C1 segment of cervical spinal cord (tissue), 14 donors: ENCODE data around the gene SUPT5H.
A peak's percentile ranks its signal among the peaks of the same experiment; 100 is the strongest.
"Not testable (repeated sequence)": the region's sequence is repeated elsewhere in the genome, so short reads cannot be mapped to it uniquely, and the experiment has no call there.

ENCODE experiments used
- DNase-seq, 14 donors: peaks; one replicate each; lab custom pipeline; 2025; lab: John Stamatoyannopoulos, UW

Gene SUPT5H

GRCh38 chr19:39424934-39425333 lies 20.4 kb upstream of the SUPT5H start:
- no peak for DNase-seq

DNA sequence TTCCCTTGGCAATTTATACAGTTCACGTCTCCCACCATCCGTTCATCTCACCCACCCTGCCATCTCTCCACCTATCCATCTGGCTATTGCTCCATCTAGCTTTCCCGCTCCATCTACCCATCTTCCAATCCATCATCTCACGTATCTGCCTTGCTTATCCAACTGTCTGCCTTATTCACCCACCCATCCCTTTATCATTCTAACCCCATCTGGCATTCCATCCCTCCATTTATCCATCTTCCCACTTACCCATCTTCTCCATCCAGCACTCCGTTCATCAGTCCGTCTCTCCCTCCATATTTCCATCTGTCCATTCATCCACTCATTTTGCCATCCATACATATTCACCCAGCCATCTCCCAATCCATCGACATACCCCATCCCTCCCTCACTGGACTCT lies 19.6 kb upstream of the SUPT5H start:
- DNase-seq, result no peak

DNA sequence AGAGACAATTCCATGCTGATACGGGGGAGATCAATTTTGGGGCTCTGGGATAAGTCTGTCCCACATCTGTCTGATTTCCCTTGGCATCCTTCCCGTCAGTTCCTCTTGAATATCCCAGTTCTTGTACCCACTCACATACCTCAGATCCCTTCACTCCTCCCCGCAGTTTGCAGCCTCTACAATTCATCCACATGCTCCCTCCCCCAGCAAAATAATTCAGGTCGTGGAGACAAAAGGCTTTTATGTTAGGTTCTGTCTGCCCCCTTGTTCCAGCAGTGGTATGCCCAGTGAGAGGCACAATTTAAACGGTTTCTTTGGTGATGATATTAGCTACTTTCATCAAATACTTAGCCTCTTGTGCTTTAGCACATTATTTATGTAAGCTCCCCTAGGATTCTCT lies 19.2 kb upstream of the SUPT5H start:
- no peak for DNase-seq

DNA sequence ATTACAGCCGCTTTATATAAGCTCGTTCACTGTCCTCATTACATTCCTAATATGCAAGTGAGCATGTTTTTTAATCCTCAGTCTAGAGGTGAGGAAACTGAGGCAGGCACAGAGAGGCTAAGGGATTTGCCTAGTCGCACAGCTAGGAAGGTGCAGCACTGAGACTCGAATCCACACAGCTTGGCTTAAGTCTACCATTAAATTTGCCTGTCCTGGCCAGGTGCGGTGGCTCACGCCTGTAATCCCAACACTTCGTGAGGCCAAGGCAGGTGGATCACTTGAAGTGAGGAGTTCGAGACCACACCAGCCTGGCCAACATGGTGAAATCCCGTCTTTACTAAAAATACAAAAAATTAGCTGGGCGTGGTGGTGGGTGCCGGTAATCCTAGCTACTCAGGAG lies 17.7 kb upstream of the SUPT5H start:
- no peak for DNase-seq

DNA sequence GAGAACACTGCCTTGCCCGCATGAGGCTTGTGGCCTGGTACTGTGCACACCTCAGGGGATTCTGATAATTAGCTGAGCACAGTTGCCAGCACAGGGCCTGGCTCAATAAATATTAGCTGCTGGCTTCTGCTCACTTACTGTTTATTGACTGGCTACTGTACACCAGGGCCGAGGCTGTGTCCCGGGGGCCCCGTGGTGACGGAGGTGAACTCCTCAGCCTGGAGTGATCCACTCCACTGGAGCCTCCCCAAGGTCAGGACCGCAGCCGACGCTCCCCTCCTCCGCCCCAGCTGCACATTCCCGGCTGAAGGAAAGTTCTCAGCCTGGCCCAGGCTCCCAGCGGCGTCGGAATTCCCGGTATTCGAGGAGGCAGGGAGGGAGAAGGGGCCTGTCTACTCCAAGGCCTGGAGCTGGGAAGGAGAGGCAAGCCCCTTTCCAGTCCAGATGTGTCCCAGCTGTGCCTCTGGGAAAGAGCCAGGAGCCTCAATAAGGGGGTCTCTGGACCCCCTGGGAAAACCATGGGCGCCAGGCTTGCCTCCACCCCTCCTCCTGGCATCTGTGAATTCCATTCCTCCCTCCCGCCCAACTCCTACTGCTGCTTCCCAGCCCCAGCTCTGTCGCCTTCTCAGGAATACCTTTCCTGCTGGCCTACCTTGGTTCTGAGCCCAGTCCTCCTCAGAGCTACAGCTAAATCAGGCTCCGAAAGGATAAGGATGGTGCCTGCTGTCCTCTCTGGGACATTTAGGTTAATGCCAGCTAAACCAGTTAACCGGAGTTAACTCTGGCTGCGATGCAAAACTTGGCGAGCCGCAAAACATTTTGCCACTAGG lies 16.9 kb upstream of the SUPT5H start:
- no peak for DNase-seq

DNA sequence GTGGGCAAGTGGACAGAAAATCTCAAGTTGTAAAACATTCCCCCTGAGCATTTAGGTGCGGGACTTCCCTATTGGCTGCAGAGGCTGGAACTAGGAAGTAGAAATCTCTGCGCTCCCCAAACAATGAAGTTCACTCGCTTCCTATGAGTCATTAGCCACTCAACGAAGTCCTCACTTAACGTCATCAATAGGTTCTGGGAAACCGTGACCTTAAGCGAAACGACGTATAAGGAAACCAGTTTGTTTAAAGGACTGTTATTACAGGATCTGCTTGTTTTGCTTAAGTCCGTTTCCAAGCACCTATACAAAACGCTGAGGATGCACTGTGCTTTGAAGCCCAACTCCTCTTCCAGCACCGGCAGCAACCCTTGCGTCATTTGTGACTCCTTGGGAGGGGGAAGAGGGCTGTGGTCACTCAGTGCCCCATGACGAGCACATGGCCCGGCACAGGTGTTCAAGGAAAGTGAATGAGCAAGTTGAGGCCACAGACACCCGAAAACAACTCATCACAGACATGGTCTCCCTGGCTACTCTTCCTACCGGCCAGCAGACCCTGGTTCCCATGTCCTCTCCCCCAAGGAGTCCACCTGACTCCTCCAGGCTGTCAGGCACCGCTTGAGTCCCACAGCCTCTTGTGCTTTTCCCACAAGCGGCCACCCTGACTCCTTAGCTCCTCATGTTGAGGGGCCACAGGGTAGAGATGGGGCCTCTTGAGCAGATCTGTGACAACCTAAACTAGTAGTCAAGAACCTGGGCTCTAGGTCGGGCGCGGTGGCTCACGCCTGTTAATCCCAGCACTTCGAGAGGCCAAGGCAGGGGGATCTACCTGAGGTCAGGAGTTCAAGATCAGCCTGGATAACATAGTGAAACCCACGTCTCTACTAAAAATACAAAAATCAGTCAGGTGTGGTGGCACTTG lies 14.4 kb upstream of the SUPT5H start:
- peak in 3 of 14 donors; percentile 9 to 38 (median 26) for DNase-seq

- no peak for DNase-seq
These were observed 12.7 kb upstream of the SUPT5H start for GRCh38 chr19:39432677-39433025.

DNA sequence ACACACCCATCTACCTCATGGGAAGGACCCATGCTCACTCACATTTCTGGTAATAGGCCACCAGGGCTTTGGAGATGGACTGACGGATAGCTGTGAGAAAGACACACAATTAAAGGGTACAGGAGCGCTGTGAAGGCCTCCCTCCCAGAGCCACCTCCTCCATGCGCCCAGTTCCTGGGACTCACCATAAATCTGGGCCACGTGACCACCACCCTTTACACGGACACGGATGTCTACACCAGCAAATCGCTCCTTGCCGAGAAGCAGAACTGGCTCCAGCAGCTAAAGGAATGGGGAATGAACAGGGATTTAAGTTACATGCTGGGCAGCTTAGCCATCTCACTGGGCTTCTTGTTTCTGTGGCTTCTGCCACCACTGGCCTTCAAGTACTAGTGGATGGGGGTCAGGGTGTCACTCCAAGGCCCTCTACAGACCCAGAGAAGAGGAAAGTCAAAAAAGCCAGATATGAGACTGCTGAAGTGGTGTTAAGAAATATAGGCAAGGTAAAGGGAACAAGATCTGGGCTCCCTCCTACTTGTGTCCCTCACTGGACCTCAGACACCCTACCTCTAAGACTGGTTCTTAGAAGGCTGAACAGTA lies 11.8 kb upstream of the SUPT5H start:
- no peak for DNase-seq

DNA sequence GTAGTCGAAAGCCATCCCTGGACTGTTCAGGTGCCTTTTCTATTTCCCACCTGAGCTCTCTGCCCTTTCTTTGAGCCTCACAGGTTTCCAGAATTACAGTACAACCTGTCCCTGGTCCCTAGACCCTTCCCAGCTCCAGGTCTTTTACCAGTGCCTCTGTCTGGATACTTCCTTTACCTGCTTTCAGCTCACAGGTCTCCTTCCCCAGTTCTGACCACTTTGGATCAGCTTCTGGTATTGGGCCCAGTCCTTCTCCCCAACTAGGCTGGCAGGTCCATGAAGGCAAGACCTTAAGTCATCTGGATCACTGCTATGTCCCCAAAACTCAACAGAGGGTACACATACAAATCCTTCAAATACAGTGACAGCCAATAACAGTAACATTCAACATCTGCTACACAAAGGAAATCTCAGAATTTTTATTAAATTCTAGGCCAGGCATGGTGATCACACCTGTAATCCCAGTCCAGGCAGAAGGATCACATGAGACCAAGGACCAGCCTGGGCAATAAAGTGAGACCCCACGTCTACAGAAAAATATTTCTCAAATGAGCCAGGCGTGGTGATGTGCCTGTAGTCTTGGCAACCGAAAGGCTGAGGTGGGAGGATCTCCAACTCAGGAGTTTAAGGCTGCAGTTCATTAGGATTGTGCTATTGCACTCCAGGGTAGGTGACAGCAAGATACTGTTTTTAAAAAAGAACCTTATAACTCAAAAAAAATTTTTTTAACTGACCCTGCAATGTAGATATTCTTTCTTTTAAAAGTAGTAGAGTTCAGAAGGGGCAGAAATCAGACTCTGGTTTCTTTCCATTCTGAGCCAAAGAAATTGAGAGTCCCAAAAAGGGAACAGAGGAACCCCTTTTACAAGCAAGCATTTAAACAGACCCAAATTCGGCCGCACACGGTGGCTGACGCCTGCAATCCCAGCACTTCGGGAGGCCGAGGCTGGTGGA lies 11.0 kb upstream of the SUPT5H start:
- no peak for DNase-seq

DNA sequence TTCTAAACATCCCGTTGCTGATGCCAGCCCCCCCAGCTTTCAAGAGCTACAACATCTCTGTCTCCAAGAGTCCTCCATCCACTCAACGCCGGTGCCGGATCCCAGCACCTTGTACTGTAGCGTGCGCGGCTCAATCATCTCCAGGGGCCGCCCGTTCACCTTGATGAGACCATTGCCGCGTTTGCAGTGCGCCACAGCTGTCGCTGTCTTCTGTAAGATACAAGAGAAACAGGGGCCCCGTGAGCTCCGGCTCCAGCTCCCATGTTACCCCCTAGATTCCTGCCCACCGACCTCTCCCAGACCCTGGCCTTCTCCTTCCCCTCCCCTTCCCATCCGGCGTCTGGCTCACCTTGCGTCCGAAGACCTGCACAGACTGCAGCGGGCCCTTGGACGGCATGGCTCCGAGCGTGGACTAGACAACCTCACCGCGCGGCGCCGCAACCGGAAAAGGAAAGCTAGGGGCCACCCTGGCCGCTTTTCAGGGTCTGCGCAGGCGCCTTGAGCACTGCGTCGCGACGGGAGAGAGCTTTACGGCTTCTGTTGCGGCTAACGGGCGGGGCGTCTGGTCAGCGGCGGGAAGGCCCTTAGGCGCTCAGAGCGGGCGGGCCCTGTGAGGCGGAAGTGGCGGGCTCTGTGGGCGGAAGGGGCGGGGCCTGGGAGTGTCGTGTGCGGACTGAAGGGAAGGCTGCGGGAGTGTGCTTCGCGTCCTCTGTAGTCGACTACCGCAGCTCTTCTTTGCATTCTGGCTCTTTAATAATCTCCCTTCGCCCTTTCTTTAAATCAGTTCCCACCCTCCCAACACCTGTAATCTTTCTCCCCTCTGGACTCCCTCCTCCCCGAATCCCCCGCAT lies 9.7 kb upstream of the SUPT5H start, which contains the start of gene RPS16:
TSS of gene RPS16 (minus strand) at position 451 of the 851 bp plus-strand sequence. CDS start at position 397, 54 bp downstream.
- peak; percentile 86 to 98 (median 96) for DNase-seq

- no peak for DNase-seq
These were observed 9.0 kb upstream of the SUPT5H start for GRCh38 chr19:39436350-39436716.

DNA sequence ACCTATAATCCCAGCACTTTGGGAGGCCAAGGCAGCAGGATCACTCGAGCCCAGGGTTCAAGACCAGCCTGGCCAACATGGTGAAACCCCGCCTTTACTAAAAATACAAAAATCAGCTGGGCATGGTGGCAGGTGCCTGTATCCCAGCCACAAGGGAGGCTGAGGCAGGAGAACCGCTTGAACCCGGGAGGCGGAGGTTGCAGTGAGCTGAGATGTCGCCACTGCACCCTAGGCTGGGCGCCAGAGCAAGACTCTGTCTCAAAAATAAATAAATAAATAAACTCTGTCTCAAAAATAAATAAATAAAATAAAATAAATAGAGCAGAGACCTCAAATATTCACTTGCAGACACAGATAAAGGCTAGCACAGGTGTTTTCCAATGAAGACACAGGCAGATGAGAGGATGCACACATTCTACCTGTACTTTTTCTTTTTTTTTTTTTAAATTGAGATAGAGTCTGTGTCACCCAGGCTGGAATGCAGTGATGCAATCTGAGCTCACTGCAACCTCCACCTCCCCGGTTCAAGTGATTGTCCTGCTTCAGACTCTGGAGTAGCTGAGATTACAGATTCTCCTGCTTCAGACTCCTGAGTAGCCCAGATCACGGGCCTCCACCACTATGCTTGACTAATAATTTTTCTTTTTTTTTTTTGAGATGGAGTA lies 7.0 kb upstream of the SUPT5H start:
- DNase-seq, result no peak

DNA sequence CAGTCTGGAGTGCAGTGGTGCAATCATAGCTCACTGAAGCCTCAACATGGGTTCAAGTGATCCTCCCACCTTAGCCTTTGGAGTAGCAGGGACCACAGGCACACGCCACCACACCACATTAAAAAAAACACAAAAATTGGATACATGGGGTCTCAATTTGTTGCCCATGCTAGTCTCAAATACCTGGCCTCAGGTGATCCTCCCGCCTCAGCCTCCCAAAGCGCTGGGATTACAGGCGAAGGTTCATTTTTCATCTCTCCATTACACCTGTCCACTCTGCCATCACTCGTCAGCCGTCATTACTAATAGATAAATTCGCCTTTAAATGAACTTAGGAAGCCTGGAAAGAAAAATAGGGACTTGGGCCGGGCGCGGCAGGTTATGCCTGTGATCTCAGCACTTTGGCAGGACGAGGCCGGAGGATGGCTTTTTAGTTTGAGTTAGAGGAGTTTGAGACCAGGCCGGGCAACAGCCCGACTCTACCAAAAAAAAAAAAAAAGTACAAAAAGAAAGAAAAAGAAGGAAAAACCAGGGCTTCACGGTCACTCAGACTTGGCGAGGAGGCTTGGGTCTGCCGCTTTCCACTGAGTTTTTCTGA lies 685 bp upstream of the SUPT5H start:
- peak in 1 of 14 donors; percentile 34 for DNase-seq

DNA sequence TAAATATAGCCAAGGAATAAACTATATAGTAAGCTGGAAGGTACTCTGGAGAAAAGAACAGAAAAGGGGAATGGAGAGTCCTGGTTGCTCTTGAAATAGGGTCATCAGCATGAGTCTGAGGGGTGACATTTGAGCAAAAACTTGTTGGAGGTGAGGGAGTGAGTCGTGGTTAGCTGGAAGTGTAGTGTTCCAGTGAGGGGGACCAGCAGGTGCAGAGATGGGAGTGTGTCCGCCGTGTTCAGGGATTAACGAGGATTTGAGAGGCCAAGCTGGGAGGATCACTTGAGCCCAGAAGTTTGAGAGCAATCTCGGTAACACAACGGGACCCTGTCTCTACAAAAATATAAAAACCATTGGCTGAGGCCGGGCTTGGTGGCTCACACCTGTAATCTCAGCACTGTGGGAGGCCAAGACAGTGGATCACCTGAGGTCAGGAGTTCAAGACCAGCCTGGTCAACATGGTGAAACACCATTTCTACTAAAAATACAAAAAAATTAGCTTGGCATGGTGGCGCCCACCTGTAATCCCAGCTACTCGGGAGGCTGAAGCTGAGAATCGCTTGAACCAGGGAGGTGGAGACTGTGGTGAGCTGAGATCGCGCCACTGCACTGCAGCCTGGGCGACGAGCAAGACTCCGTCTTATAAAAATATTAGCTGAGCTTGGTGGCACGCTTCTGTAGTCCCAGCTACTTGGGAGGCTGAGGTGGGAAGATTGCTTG lies 1.1 kb downstream of the SUPT5H start:
- DNase-seq, result no peak

- no peak for DNase-seq
These were observed 2.9 kb downstream of the SUPT5H start for GRCh38 chr19:39448271-39448670.

- no peak for DNase-seq
These were observed 3.9 kb downstream of the SUPT5H start for GRCh38 chr19:39449116-39449797.

- DNase-seq, result not testable (repeated sequence)
These were observed 5.9 kb downstream of the SUPT5H start for GRCh38 chr19:39451257-39451656.

GRCh38 chr19:39463403-39463802 lies 18.0 kb downstream of the SUPT5H start:
- DNase-seq, result no peak
